ENCODE data around the gene DBI. TPM values are rescaled to one million over a fixed set of nuclear protein-coding genes. Genes with fewer than 3 reads are reported as not detected.

The DBI gene
- total and polyA plus RNA-seq, 2 of the 13 experiments (the other 11 are each of a cell fraction or from before 2014, with no cell fraction given), result 330 to 659 TPM

- peak; percentile 97 for TF ChIP-seq ZNF788 (CRISPR knock-in tag; IDR thresholded peaks at IDR 0.05; ENCODE audit: borderline replicate concordance)
- no peak for TF ChIP-seq TBX3 (IDR thresholded peaks at IDR 0.05; ENCODE audit: borderline replicate concordance)
- TF ChIP-seq, protein P1, sequence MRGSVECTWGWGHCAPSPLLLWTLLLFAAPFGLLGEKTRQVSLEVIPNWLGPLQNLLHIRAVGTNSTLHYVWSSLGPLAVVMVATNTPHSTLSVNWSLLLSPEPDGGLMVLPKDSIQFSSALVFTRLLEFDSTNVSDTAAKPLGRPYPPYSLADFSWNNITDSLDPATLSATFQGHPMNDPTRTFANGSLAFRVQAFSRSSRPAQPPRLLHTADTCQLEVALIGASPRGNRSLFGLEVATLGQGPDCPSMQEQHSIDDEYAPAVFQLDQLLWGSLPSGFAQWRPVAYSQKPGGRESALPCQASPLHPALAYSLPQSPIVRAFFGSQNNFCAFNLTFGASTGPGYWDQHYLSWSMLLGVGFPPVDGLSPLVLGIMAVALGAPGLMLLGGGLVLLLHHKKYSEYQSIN (CRISPR knock-in tag; IDR thresholded peaks at IDR 0.05; ENCODE audit: borderline replicate concordance), result no peak; the same call in 1 of the 2 replicates
- TF ChIP-seq IKZF5 (CRISPR knock-in tag; IDR thresholded peaks at IDR 0.05), result peak; percentile 93
- TF ChIP-seq, protein P2, sequence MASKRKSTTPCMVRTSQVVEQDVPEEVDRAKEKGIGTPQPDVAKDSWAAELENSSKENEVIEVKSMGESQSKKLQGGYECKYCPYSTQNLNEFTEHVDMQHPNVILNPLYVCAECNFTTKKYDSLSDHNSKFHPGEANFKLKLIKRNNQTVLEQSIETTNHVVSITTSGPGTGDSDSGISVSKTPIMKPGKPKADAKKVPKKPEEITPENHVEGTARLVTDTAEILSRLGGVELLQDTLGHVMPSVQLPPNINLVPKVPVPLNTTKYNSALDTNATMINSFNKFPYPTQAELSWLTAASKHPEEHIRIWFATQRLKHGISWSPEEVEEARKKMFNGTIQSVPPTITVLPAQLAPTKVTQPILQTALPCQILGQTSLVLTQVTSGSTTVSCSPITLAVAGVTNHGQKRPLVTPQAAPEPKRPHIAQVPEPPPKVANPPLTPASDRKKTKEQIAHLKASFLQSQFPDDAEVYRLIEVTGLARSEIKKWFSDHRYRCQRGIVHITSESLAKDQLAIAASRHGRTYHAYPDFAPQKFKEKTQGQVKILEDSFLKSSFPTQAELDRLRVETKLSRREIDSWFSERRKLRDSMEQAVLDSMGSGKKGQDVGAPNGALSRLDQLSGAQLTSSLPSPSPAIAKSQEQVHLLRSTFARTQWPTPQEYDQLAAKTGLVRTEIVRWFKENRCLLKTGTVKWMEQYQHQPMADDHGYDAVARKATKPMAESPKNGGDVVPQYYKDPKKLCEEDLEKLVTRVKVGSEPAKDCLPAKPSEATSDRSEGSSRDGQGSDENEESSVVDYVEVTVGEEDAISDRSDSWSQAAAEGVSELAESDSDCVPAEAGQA (IDR thresholded peaks at IDR 0.05; ENCODE audit: low read depth), result 0 out of 2 replicates have a peak, but pooled peaks have one; percentile 32
- TF ChIP-seq, protein P2 (CRISPR knock-in tag; IDR thresholded peaks at IDR 0.05; ENCODE audit: borderline replicate concordance), result no peak
- no peak for TF ChIP-seq ADNP (CRISPR knock-in tag; IDR thresholded peaks at IDR 0.05)
- TF ChIP-seq KLF15 (CRISPR knock-in tag; IDR thresholded peaks at IDR 0.05; ENCODE audit: borderline replicate concordance), result peak; percentile 63; the same call in 1 of the 2 replicates
- TF ChIP-seq NFYC (CRISPR knock-in tag; IDR thresholded peaks at IDR 0.05), result peak; percentile 92
- TF ChIP-seq FOXO1 (CRISPR knock-in tag; IDR thresholded peaks at IDR 0.05), result peak; percentile 92
- TF ChIP-seq ZNF841 (CRISPR knock-in tag; IDR thresholded peaks at IDR 0.05; ENCODE audit: borderline replicate concordance), result peak; percentile 76; the same call in 1 of the 2 replicates
- TF ChIP-seq RXRB (CRISPR knock-in tag; IDR thresholded peaks at IDR 0.05; ENCODE audit: borderline replicate concordance), result peak; percentile 93
- no peak for TF ChIP-seq ZNF83 (CRISPR knock-in tag; IDR thresholded peaks at IDR 0.05; ENCODE audit: borderline replicate concordance)
- peak; percentile 84 for TF ChIP-seq ZNF564 (CRISPR knock-in tag; IDR thresholded peaks at IDR 0.05)
- peak; percentile 97 for TF ChIP-seq KDM2A (CRISPR knock-in tag; IDR thresholded peaks at IDR 0.05; ENCODE audit: borderline replicate concordance, low read depth)
Observed at GRCh38 chr2:119366649-119367471, at the start of gene DBI, which contains the start of gene C2orf76 (continued).

Measured in HepG2 (cell line).